Measurements from ENCODE around the gene PLEKHG4B.

GRCh38 chr5:167511-167910 lies 75.5 kb downstream of the PLEKHG4B start:
- no peak for TF ChIP-seq EZH2 (IDR thresholded peaks at IDR 0.05; ENCODE audit: low read length)
- no peak for TF ChIP-seq CTCF (optimal IDR thresholded peaks at IDR 0.05 in 1 of 3, IDR thresholded peaks at IDR 0.05 in 1 of 3, conservative IDR thresholded peaks at IDR 0.05 in 1 of 3; ENCODE audit: extremely low read depth in 1 of 3, insufficient read depth in 2 of 3, low read length in 3 of 3)

Data from keratinocyte (primary cell).